Ascending aorta (tissue), 2 donors: ENCODE data around the gene ASNS. TPM values are rescaled to one million over a fixed set of nuclear protein-coding genes. Genes with fewer than 3 reads are reported as not detected.

ENCODE experiments used
- DNase-seq, 2 donors: peaks; one replicate each; pipeline ENCODE4 v3.0.0-alpha.2; 2019; ENCODE audit warnings: low spot score in 2 of 2
- H3K27ac ChIP-seq, 2 donors: fragments of 200-600 bp; sonication (generic); one replicate each; pipeline ENCODE4 v1.5.1; 2016 to 2017; ENCODE audit warnings: mild to moderate bottlenecking in 1 of 2
- H3K27me3 ChIP-seq: fragments of 200-600 bp; sonication (generic); one replicate; pipeline ENCODE4 v1.5.1; 2017
- H3K36me3 ChIP-seq, 2 donors: fragments of 200-600 bp; sonication (generic); one replicate each; pipeline ENCODE4 v1.5.1; 2016
- H3K4me1 ChIP-seq, 2 donors: fragments of 200-600 bp; sonication (generic); one replicate each; pipeline ENCODE4 v1.5.1; 2016 to 2017; ENCODE audit warnings: mild to moderate bottlenecking in 1 of 2
- H3K4me3 ChIP-seq, 2 donors: fragments of 200-600 bp; sonication (generic); one replicate each; pipeline ENCODE4 v1.5.1; 2016 to 2017; ENCODE audit warnings: mild to moderate bottlenecking in 1 of 2
- H3K9me3 ChIP-seq, 2 donors: fragments of 200-600 bp; sonication (generic); one replicate each; pipeline ENCODE4 v1.5.1; 2016
- intact Hi-C: fragments of 100-400 bp; cut with DNase I; formaldehyde crosslinking; loops from one replicate; pipeline ENCODE4 v1.15.1; 2023
- total RNA-seq: library from RNA; depleted of rRNA; stranded (reverse); fragments of >200 nt; gene quantifications from one replicate; pipeline ENCODE4 v1.1.0, GENCODE V29; 2016
- TF ChIP-seq, protein P1 (sequence below), 3 experiments: fragments of 200-600 bp in 2 of 3; fragments of 450-650 bp in 1 of 3; sonication (generic) in 2 of 3; IDR thresholded peaks; one replicate each; pipeline ENCODE4 v1.5.1; 2016 to 2019; ENCODE audit warnings: antibody characterized with exemption in 3 of 3, mild to moderate bottlenecking in 1 of 3, moderate library complexity in 1 of 3

The ASNS gene
- total RNA-seq, 1 donor from 2014 or later = 41.7 TPM

- H3K27ac ChIP-seq = no peak overlapping the region
- H3K9me3 ChIP-seq = no peaks in the 10 kb centered on the region
- H3K36me3 ChIP-seq = no peaks in the 10 kb centered on the region
- intact Hi-C loops = no loop called here
- no peak for DNase-seq
- TF ChIP-seq, protein P1, sequence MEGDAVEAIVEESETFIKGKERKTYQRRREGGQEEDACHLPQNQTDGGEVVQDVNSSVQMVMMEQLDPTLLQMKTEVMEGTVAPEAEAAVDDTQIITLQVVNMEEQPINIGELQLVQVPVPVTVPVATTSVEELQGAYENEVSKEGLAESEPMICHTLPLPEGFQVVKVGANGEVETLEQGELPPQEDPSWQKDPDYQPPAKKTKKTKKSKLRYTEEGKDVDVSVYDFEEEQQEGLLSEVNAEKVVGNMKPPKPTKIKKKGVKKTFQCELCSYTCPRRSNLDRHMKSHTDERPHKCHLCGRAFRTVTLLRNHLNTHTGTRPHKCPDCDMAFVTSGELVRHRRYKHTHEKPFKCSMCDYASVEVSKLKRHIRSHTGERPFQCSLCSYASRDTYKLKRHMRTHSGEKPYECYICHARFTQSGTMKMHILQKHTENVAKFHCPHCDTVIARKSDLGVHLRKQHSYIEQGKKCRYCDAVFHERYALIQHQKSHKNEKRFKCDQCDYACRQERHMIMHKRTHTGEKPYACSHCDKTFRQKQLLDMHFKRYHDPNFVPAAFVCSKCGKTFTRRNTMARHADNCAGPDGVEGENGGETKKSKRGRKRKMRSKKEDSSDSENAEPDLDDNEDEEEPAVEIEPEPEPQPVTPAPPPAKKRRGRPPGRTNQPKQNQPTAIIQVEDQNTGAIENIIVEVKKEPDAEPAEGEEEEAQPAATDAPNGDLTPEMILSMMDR (IDR thresholded peaks at IDR 0.05) = no peak
- H3K4me3 ChIP-seq = no peak overlapping the region
- no peaks in the 10 kb centered on the region for H3K4me1 ChIP-seq
- H3K27me3 ChIP-seq = no peaks in the 10 kb centered on the region
Observed at GRCh38 chr7:97819161-97819560, 53.0 kb downstream of the ASNS start.

DNA sequence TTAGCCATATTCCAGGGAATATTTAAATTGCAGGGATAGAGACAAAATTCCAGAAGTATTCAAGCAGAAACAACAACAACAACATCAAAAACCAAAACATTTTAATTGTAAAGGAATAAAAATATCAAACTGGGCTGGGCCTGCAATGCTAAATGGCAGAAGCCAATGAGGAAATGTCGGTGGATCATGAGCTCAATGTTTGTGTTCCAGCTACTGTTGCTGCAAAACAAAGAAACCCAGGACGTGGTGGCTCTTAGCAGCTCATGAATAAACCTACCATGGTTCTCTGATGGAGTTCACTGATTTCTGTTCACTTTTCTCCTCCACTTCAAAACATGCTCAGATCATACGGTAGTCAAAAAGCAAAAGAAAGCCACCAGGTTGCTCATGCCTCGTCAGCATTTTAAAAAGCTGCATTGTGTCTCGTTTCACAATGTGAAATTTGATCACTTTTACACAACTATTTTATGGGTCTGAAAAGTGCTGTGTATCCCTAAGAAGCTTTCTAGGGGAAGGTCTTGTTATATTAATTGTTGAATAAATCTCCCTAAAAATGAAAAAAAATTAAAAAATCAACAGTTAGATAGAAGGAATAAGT, 54.0 kb downstream of the ASNS start:
- Histone ChIP-seq H3K27me3 (no peaks in the 10 kb centered on the region), H3K4me1 (no peaks in the 10 kb centered on the region), H3K36me3 (no peaks in the 10 kb centered on the region), H3K4me3 (no peak overlapping the region), H3K27ac (no peak overlapping the region), H3K9me3 (no peaks in the 10 kb centered on the region)
- intact Hi-C loops = no loop called here
- TF ChIP-seq, protein P1 (IDR thresholded peaks at IDR 0.05) = no peak
- DNase-seq = no peak

Other genes with a start within 250 kb of the ASNS start
- gene TAC1, start 140.3 kb downstream of the ASNS start, total RNA-seq = not detected
- not detected for gene OCM2, start 117.8 kb upstream of the ASNS start, total RNA-seq
- gene LMTK2, start 234.5 kb upstream of the ASNS start, total RNA-seq = 11.8 TPM